ENCODE measurements around the gene NFIA. TPM values are rescaled to one million over a fixed set of nuclear protein-coding genes. Genes with fewer than 3 reads are reported as not detected.

Gene NFIA
- polyA plus RNA-seq, 3 donors = 13.9 to 17.3 (median 16.2) TPM

GRCh38 chr1:61403679-61404596, 321.6 kb downstream of the NFIA start:
- peak in 1 of 11 donors; percentile 32 for DNase-seq (ENCODE audit: extremely low read depth in 1 of 11, low read depth in 9 of 11, low spot score in 4 of 11)

GRCh38 chr1:61404597-61405376, 322.4 kb downstream of the NFIA start:
- no peak for DNase-seq (ENCODE audit: extremely low read depth in 1 of 11, low read depth in 9 of 11, low spot score in 4 of 11)

GRCh38 chr1:61406467-61406866, 324.1 kb downstream of the NFIA start:
- no peak for DNase-seq (ENCODE audit: extremely low read depth in 1 of 11, low read depth in 9 of 11, low spot score in 4 of 11)

GRCh38 chr1:61412601-61413000, 330.2 kb downstream of the NFIA start:
- DNase-seq (ENCODE audit: extremely low read depth in 1 of 11, low read depth in 9 of 11, low spot score in 4 of 11) = no peak

GRCh38 chr1:61419196-61419595, 336.8 kb downstream of the NFIA start:
- no peak for DNase-seq (ENCODE audit: extremely low read depth in 1 of 11, low read depth in 9 of 11, low spot score in 4 of 11)

- no peak for DNase-seq (ENCODE audit: extremely low read depth in 1 of 11, low read depth in 9 of 11, low spot score in 4 of 11)
These were observed 337.3 kb downstream of the NFIA start for GRCh38 chr1:61419657-61420056.

GRCh38 chr1:61420243-61420642, 337.9 kb downstream of the NFIA start:
- no peak for DNase-seq (ENCODE audit: extremely low read depth in 1 of 11, low read depth in 9 of 11, low spot score in 4 of 11)

GRCh38 chr1:61420909-61421835, 338.8 kb downstream of the NFIA start:
- DNase-seq (ENCODE audit: extremely low read depth in 1 of 11, low read depth in 9 of 11, low spot score in 4 of 11) = no peak

- DNase-seq (ENCODE audit: extremely low read depth in 1 of 11, low read depth in 9 of 11, low spot score in 4 of 11) = no peak
These were observed 341.3 kb downstream of the NFIA start for GRCh38 chr1:61423643-61424042.

GRCh38 chr1:61424382-61424781, 342.0 kb downstream of the NFIA start:
- peak in 1 of 11 donors; percentile 49 for DNase-seq (ENCODE audit: extremely low read depth in 1 of 11, low read depth in 9 of 11, low spot score in 4 of 11)

- DNase-seq (ENCODE audit: extremely low read depth in 1 of 11, low read depth in 9 of 11, low spot score in 4 of 11) = no peak
These were observed 342.7 kb downstream of the NFIA start for GRCh38 chr1:61425040-61425439.

GRCh38 chr1:61426254-61426653, 343.9 kb downstream of the NFIA start:
- no peak for DNase-seq (ENCODE audit: extremely low read depth in 1 of 11, low read depth in 9 of 11, low spot score in 4 of 11)

- no peak for DNase-seq (ENCODE audit: extremely low read depth in 1 of 11, low read depth in 9 of 11, low spot score in 4 of 11)
These were observed 344.5 kb downstream of the NFIA start for GRCh38 chr1:61426885-61427284.

- no peak for DNase-seq (ENCODE audit: extremely low read depth in 1 of 11, low read depth in 9 of 11, low spot score in 4 of 11)
These were observed 345.1 kb downstream of the NFIA start for GRCh38 chr1:61427510-61427909.

GRCh38 chr1:61428146-61428545, 345.8 kb downstream of the NFIA start:
- DNase-seq (ENCODE audit: extremely low read depth in 1 of 11, low read depth in 9 of 11, low spot score in 4 of 11) = no peak

- DNase-seq (ENCODE audit: extremely low read depth in 1 of 11, low read depth in 9 of 11, low spot score in 4 of 11) = no peak
These were observed 350.4 kb downstream of the NFIA start for GRCh38 chr1:61432616-61433388.

- DNase-seq (ENCODE audit: extremely low read depth in 1 of 11, low read depth in 9 of 11, low spot score in 4 of 11) = no peak
These were observed 351.3 kb downstream of the NFIA start for GRCh38 chr1:61433646-61434045.

GRCh38 chr1:61434276-61434675, 351.9 kb downstream of the NFIA start:
- no peak for DNase-seq (ENCODE audit: extremely low read depth in 1 of 11, low read depth in 9 of 11, low spot score in 4 of 11)

All from renal cortex interstitium (tissue), 11 donors.